Pancreas (tissue), 10 donors: ENCODE measurements around the gene NOS1AP. TPM values are rescaled to one million over a fixed set of nuclear protein-coding genes. Genes with fewer than 3 reads are reported as not detected.
"Not testable (repeated sequence)": the region's sequence is repeated elsewhere in the genome, so short reads cannot be mapped to it uniquely, and the experiment has no call there.

ENCODE experiments used
- ATAC-seq, 4 donors: fragments of 200-7000 bp; cut with Tn5 transposase; one replicate each; pipeline versions ENCODE4 v1.8.0 to v1.9.1; 2020; ENCODE audit warnings: mild to moderate bottlenecking in 4 of 4, moderate library complexity in 4 of 4
- DNase-seq, 6 donors: peaks; one replicate each; pipeline ENCODE4 v3.0.0-alpha.2; 2020
- FAIRE-seq: peaks from 2 replicates; lab custom pipeline; 2012; peaks lifted over from hg19 to GRCh38; lab: Jason Lieb, UNC
- H3K27ac ChIP-seq, 4 donors: fragments of 200-600 bp; sonication (generic); 1 replicate in 3 of 4; 2 replicates in 1 of 4; pipeline versions ENCODE4 v1.5.0 to v1.8.0; 2020
- H3K27me3 ChIP-seq, 4 donors: fragments of 200-600 bp; one replicate each; pipeline ENCODE4 v1.8.0; 2021
- H3K36me3 ChIP-seq, 3 donors: fragments of 200-600 bp; sonication (generic) in 1 of 3; one replicate each; pipeline versions ENCODE4 v1.5.0 to v1.8.0; 2020 to 2021
- H3K4me1 ChIP-seq, 3 donors: fragments of 200-600 bp; one replicate each; pipeline ENCODE4 v1.8.0; 2021
- H3K4me3 ChIP-seq, 4 donors: fragments of 200-600 bp; sonication (generic) in 2 of 4; one replicate each; pipeline versions ENCODE4 v1.5.0 to v1.8.0; 2020 to 2021
- H3K9me3 ChIP-seq, 4 donors: fragments of 200-600 bp; one replicate each; pipeline ENCODE4 v1.8.0; 2021
- CTCF ChIP-seq, 4 donors: fragments of 200-600 bp; sonication (generic) in 3 of 4; IDR thresholded peaks; one replicate each; pipeline versions ENCODE4 v1.5.0 to v1.8.0; 2021; ENCODE audit warnings: antibody characterized with exemption in 4 of 4
- WGBS, 2 donors: extraction: QIAGEN DNeasy Blood & Tissue Kit; methylation state at CpG; one replicate each; pipeline ENCODE4 v1.1.7; 2013; 5-methylcytosine and 5-hydroxymethylcytosine counted together
- intact Hi-C, 3 donors: fragments of 100-400 bp; cut with DNase I; formaldehyde crosslinking; loops; one replicate each; pipeline versions ENCODE4 v1.11.1 to v1.14.2; 2022
- microRNA-seq, 2 donors: library from miRNA; unstranded; fragments of <30 nt; microRNA quantifications; one replicate each; pipeline versions ENCODE4 to v1.1.0, GENCODE V29; 2019 to 2020
- polyA plus RNA-seq, 2 donors: library from polyadenylated mRNA; stranded (reverse); fragments of 200-250 nt; gene quantifications; one replicate each; pipeline ENCODE4 v1.2.3, GENCODE V29; 2013
- total RNA-seq, 6 donors: library from RNA; stranded (reverse); fragmentation: NEBNext Ultra II Directional in 4 of 6; extraction: Animal tissue kit (Norgen Biotek cat#: 25700) in 4 of 6; gene quantifications; one replicate each; pipeline versions ENCODE4 v1.2.1 to v1.2.4, GENCODE V29; 2021 to 2023
- donor health status: healthy with polysubstance abuse.
- donor health status: DM: no; HTN: no; CAD: no; lungs with moderate emphysema.
- donor health status: DM: no; HTN: no; CAD: no.
- donor health status: control.
- donor health status: control.
- donor health status: Bipolar disorder and iron deficiency.
- donor health status: DM: yes; HTN: yes; CAD: no.
- donor health status: DM: no; HTN: no; CAD: no.
- donor health status: DM: no; HTN: no; CAD: no.
- donor health status: DM: yes; HTN: yes; CAD: no.

Gene NOS1AP
- total and polyA plus RNA-seq, 8 donors = 0.40 to 2.8 (median 1.7) TPM

GRCh38 chr1:162416215-162416614 is 346.7 kb downstream of the NOS1AP start:
- FAIRE-seq = no peak
- TF ChIP-seq CTCF (IDR thresholded peaks at IDR 0.05) = no peak

DNA sequence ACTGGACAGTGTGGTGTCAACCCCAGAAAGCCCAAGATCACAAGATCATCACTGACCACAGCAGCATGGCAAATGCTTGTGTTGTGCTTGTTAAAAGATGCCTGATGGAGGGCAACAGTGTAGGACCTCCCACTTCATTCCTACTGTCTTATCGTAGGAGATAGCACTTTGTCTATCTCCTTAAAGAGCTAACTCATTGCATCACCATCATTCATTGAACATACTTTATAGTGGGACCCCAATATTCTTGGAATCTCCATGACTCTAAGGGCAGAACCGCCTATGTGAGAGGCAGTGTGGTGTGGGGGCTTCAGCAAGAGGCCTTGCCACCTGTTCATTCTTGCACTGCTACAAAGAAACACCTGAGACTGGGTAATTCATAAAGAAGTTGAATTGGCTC is 347.4 kb downstream of the NOS1AP start:
- H3K4me1 ChIP-seq = no peaks in the 10 kb centered on the region
- no peaks in the 10 kb centered on the region for H3K36me3 ChIP-seq
- FAIRE-seq (no peak), DNase-seq (no peak), ATAC-seq (no peak)
- no peak overlapping the region for H3K4me3 ChIP-seq
- intact Hi-C loops = no loop called here
- 71 to 76% methylated on average over 2 of the region's 2 CpGs for WGBS, 2 donors
- H3K27ac ChIP-seq = no peak overlapping the region
- no peak for TF ChIP-seq CTCF (IDR thresholded peaks at IDR 0.05)
- H3K9me3 ChIP-seq = no peaks in the 10 kb centered on the region
- H3K27me3 ChIP-seq = no peaks in the 10 kb centered on the region

More at GRCh38 chr1:162416215-162416614, 346.7 kb downstream of the NOS1AP start:
- Histone ChIP-seq H3K27me3 (no peaks in the 10 kb centered on the region), H3K9me3 (no peaks in the 10 kb centered on the region), H3K4me3 (no peak overlapping the region), H3K27ac (no peak overlapping the region), H3K36me3 (no peaks in the 10 kb centered on the region), H3K4me1 (no peaks in the 10 kb centered on the region)
- intact Hi-C loops = no loop called here
- no peak for DNase-seq
- ATAC-seq = no peak

- no peaks in the 10 kb centered on the region for H3K9me3 ChIP-seq
- ATAC-seq (no peak), FAIRE-seq (no peak), DNase-seq (no peak)
- no peaks in the 10 kb centered on the region for H3K4me1 ChIP-seq
- H3K27me3 ChIP-seq = no peaks in the 10 kb centered on the region
- no peak overlapping the region for H3K4me3 ChIP-seq
- no peaks in the 10 kb centered on the region for H3K36me3 ChIP-seq
- intact Hi-C loops = no loop called here
- H3K27ac ChIP-seq = no peak overlapping the region
- TF ChIP-seq CTCF (IDR thresholded peaks at IDR 0.05) = no peak
- 87 to 88% methylated on average over 7 of the region's 7 CpGs for WGBS, 2 donors
Measured at GRCh38 chr1:162417650-162418049, 348.2 kb downstream of the NOS1AP start.

DNA sequence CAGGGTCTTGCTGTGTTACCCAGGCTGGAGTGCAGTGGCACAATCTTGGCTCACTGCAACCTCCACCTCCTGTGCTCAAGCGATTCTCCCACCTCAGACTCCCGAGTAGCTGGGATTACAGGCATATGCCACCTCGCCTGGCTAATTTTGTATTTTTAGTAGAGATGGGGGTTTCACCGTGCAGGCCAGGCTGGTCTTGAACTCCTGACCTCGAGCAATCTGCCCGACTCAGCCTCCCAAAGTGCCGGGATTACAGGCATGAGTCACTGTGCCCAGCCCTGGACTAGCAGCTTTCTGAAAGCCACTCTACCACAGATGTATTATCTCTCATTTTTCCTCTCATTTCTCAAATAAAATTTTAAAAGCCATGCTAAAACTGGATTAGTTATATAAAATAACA is 349.1 kb downstream of the NOS1AP start:
- DNase-seq, intact Hi-C loops, H3K9me3 ChIP-seq, H3K27ac ChIP-seq, H3K36me3 ChIP-seq, H3K27me3 ChIP-seq, H3K4me1 ChIP-seq, H3K4me3 ChIP-seq, ATAC-seq, FAIRE-seq: not testable (repeated sequence)
- 70 to 79% methylated on average over 7 of the region's 7 CpGs for WGBS, 2 donors

DNA sequence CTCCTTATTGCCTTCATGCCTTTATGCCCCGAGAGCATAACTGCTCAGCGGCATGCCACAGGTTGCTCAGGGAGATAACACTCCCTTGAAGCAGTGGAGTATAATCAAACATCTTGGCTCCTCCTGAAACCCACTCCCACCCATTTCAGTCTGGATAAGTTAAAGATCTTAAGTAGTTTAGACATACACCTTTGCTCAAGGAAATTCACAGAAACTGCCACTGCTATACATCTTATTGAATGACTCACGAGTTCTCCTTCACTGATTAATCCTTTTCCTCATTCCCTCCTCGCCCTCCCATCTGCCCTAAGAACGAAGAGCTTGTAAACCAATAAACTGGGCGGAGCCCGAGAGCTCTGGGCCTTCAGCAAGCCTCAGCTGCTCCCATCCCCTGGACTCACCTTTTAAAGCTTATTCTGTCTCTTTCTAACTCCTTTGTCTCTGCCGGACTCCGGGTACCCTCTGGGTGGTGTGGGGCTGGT is 350.0 kb downstream of the NOS1AP start:
- H3K4me1 ChIP-seq, ATAC-seq, H3K27ac ChIP-seq, intact Hi-C loops, H3K27me3 ChIP-seq, H3K36me3 ChIP-seq, DNase-seq, H3K9me3 ChIP-seq, FAIRE-seq, H3K4me3 ChIP-seq: not testable (repeated sequence)
- 66 to 77% methylated on average over 9 of the region's 9 CpGs for WGBS, 2 donors

Small RNA genes within 50 kb of the gene (microRNA-seq; reads per million reads assigned to microRNA genes)
- gene MIR4654 (0 reads per million in 2 donors), gene MIR556 (8.1 to 14.1 reads per million in 2 donors)

Other genes starting within 250 kb of the NOS1AP start
- 10 to 100 TPM in 1 of 6 donors, 1 to 10 TPM in 2, under 1 TPM in 3; 0.19 to 12.5 (median 1.1) TPM for gene OLFML2B, start 45.8 kb upstream of the NOS1AP start, total RNA-seq
- under 1 TPM; 0.33 to 0.34 TPM for gene OLFML2B, start 45.8 kb upstream of the NOS1AP start, polyA plus RNA-seq